GM19468 (cell line): ENCODE measurements around the gene CAPN6.

Experiments
- ATAC-seq: cut with Tn5 transposase; IDR thresholded peaks from one replicate; pipeline ENCODE4 v1.9.1; 2021; ENCODE audit warnings: mild to moderate bottlenecking, moderate library complexity, moderate number of reproducible peaks; ENCODE audit not compliant: unreplicated experiment; ENCODE audit errors: extremely low read depth

CAPN6 gene

GRCh38 chrX:111207851-111208250 lies 62.4 kb downstream of the CAPN6 start:
- ATAC-seq: no peak

- ATAC-seq: no peak
Observed at GRCh38 chrX:111200327-111200726, 70.0 kb downstream of the CAPN6 start.

GRCh38 chrX:111199505-111199904 lies 70.8 kb downstream of the CAPN6 start:
- ATAC-seq: no peak
